AG10803 (cell line): Measurements from ENCODE around the gene RABGAP1L.
"Not testable (repeated sequence)": the region's sequence is repeated elsewhere in the genome, so short reads cannot be mapped to it uniquely, and the experiment has no call there.

Experiments used
- DNase-seq: peaks from one replicate; pipeline ENCODE4 v3.0.0; 2010; ENCODE audit warnings: low read depth
- H3K4me3 ChIP-seq: 2 replicates; pipeline ENCODE4 v1.5.1; 2011; ENCODE audit warnings: mild to moderate bottlenecking, low read length, control low read depth
- CTCF ChIP-seq: conservative IDR thresholded peaks from 2 replicates; pipeline ENCODE4 v1.5.1; 2011; ENCODE audit warnings: mild to moderate bottlenecking, low read length, control low read depth, inconsistent platforms

RABGAP1L gene

GRCh38 chr1:174584071-174584470 is 424.8 kb downstream of the RABGAP1L start:
- H3K4me3 ChIP-seq, result no peak overlapping the region
- no peak for DNase-seq
- no peak for TF ChIP-seq CTCF

- H3K4me3 ChIP-seq, DNase-seq: not testable (repeated sequence)
These were observed 429.3 kb downstream of the RABGAP1L start for GRCh38 chr1:174588618-174589017.

- H3K4me3 ChIP-seq, result no peak overlapping the region
- no peak for TF ChIP-seq CTCF
- DNase-seq, result no peak
These were observed 445.9 kb downstream of the RABGAP1L start for GRCh38 chr1:174605198-174605597.

GRCh38 chr1:174606471-174606870 is 447.2 kb downstream of the RABGAP1L start:
- no peak for DNase-seq
- TF ChIP-seq CTCF, result no peak
- no peak overlapping the region for H3K4me3 ChIP-seq

- not testable (repeated sequence) for H3K4me3 ChIP-seq, DNase-seq
These were observed 458.6 kb downstream of the RABGAP1L start for GRCh38 chr1:174617905-174618304.

GRCh38 chr1:174623324-174624035 is 464.2 kb downstream of the RABGAP1L start:
- no peak for DNase-seq
- TF ChIP-seq CTCF, result no peak
- no peak overlapping the region for H3K4me3 ChIP-seq

- H3K4me3 ChIP-seq, result no peak overlapping the region
- DNase-seq, result peak; percentile 71
- no peak for TF ChIP-seq CTCF
These were observed 467.0 kb downstream of the RABGAP1L start for GRCh38 chr1:174626031-174627025.

- no peak for DNase-seq
- no peak for TF ChIP-seq CTCF
- no peak overlapping the region for H3K4me3 ChIP-seq
These were observed 478.2 kb downstream of the RABGAP1L start for GRCh38 chr1:174637487-174637886.
